ENCODE measurements around the gene RBM18. TPM values are rescaled to one million over a fixed set of nuclear protein-coding genes. Genes with fewer than 3 reads are reported as not detected.

Gene RBM18
- total RNA-seq, 1 donor from 2014 or later: 63.8 TPM

DNA sequence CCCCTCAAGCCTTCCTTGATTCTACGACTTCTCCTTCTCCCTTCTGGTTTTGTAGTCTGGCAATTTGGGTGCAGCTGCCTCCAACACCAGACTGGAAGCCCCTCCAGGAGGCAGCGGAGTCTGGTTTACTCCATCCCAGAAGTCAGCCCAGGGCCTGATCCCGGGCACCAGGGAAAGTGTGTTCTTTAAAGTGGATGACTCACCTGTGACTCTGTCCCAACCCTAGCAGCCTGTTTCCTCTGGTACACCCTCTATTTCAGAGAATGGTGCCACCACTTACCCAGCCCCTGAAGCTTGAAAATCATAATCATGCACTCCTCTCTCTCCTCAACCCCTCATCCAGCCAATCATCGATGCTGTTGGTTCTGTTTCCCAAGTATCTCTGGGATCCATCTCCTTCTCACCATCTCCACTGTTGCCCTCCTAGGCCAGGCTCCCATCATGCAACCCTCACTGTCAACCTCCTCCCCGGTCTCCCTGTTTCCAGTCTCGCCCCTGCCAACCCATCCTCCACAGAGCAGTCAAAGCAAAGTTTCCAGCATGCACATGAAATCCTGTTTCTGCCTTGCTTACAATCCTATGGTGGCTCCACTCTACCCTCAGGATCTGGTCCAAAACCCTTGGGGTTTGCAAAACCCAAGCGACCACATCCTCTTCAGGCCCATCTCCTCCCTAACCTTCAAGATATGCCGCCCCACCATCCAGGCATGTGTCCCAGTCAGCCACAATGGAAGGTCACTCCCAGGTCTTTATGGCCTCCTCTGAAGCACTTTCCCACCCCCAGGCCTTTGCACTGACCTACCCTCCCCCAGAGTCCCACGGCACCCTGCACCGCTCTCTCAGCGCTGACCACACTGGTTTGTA is 46.3 kb downstream of the RBM18 start:
- H3K4me1 ChIP-seq: peaks cover 7 to 30% of the 10 kb centered on the region in 2 donors
- peaks cover 18% of the 10 kb centered on the region for H3K27me3 ChIP-seq

DNA sequence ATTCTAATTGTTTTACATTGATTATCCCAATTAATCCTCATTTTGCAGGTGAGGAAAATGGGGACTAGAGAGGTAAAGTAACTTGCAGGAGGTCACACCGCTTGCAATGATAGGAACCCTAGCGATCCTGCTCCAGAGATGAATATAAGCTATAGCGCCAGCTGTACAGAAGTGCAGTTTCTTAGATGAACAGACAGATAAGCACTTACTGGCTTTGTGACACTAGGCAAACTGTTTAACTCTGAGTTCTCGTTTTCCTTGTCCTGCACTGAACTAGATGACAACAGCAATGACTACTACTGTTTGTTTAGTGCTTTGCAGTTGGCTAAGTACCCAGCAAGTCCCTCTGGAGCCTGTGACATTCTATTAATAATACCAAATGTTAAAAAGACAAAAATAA is 47.0 kb downstream of the RBM18 start:
- Histone ChIP-seq H3K4me1 (peaks cover 7 to 30% of the 10 kb centered on the region in 2 donors), H3K9me3 (no peaks in the 10 kb centered on the region), H3K27ac (no peak overlapping the region), H3K27me3 (peaks cover 18% of the 10 kb centered on the region), H3K4me3 (no peak overlapping the region), H3K36me3 (no peaks in the 10 kb centered on the region)
- intact Hi-C loops (cut with DNase I): no loop called here
- DNase-seq (ENCODE audit: low spot score in 2 of 2): no peak
- TF ChIP-seq, protein P1, sequence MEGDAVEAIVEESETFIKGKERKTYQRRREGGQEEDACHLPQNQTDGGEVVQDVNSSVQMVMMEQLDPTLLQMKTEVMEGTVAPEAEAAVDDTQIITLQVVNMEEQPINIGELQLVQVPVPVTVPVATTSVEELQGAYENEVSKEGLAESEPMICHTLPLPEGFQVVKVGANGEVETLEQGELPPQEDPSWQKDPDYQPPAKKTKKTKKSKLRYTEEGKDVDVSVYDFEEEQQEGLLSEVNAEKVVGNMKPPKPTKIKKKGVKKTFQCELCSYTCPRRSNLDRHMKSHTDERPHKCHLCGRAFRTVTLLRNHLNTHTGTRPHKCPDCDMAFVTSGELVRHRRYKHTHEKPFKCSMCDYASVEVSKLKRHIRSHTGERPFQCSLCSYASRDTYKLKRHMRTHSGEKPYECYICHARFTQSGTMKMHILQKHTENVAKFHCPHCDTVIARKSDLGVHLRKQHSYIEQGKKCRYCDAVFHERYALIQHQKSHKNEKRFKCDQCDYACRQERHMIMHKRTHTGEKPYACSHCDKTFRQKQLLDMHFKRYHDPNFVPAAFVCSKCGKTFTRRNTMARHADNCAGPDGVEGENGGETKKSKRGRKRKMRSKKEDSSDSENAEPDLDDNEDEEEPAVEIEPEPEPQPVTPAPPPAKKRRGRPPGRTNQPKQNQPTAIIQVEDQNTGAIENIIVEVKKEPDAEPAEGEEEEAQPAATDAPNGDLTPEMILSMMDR (IDR thresholded peaks at IDR 0.05): no peak

More for the DNA sequence above, 46.3 kb downstream of the RBM18 start:
- H3K9me3 ChIP-seq: no peaks in the 10 kb centered on the region
- no peak overlapping the region for H3K4me3 ChIP-seq
- DNase-seq (ENCODE audit: low spot score in 2 of 2): no peak
- intact Hi-C loops (cut with DNase I): no loop called here
- TF ChIP-seq, protein P1 (IDR thresholded peaks at IDR 0.05): no peak
- no peak overlapping the region for H3K27ac ChIP-seq
- H3K36me3 ChIP-seq: no peaks in the 10 kb centered on the region

DNA sequence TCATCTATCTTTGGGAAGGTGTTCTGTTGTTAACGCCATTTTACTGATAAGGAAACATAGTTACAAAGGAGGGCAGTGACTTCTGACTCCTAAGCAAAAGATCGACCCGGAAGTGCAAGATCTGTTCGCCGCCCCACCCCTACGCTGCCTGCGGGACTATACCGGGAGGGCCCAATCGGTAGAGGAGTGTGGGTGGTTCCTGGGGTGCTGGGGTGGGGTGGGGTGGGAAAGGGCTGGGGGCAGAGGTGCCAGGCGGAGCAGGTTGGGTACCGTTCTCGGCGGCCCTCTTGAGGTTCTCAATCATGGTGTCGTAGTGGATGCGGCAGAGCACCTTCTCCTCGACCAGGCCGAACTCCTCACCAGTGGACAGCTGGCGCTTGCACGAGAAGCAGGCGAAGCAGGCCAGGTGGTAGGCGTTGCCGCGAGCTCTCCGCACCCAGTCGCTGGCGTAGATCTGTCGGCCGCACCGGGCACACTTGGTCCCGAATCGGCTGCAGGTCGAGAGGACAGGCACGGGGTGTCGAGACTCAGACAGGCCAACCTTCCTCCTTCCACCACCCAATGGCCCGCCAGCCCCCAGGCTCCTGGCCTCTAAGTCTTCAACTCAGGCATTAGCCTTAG is 47.7 kb downstream of the RBM18 start:
- H3K9me3 ChIP-seq: no peaks in the 10 kb centered on the region
- H3K27me3 ChIP-seq: peaks cover 18% of the 10 kb centered on the region
- no peak for DNase-seq (ENCODE audit: low spot score in 2 of 2)
- peaks cover 7 to 30% of the 10 kb centered on the region in 2 donors for H3K4me1 ChIP-seq
- no peak overlapping the region for H3K4me3 ChIP-seq
- TF ChIP-seq, protein P1 (IDR thresholded peaks at IDR 0.05): no peak
- no peak overlapping the region for H3K27ac ChIP-seq
- no peaks in the 10 kb centered on the region for H3K36me3 ChIP-seq
- intact Hi-C loops (cut with DNase I): no loop called here

DNA sequence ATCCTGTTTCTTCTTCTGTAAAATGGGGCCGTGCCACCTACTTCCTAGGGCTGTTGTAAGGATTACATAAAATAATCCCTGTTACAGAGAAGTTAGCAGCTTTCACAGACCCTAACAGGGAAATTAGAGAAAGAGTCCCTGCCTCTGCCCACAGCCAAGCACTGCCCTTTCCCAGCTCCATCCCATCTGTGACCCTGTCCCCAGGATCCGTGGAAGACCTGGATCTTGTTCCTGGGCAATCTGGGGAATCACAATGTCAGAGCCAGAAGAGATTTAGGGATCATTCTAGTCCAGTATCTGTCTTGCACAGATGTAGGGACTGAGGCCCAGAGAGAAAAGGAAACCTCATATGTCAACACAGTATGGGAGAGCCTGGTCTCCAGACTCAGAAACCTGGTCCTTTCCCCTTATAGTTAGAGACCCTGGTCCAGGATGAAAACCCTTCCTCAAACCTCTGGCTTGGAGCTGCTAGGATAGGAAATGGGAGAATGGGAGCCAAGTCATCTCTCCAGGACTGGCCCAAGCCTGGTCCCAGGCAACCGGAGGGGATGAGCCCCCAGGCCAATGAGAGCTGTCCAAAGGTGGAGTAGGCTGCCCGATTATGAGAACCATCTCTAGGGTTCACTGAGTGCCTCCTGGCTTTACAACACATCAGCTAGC is 48.4 kb downstream of the RBM18 start:
- intact Hi-C loops (cut with DNase I): no loop called here
- Histone ChIP-seq H3K27ac (no peak overlapping the region), H3K27me3 (peaks cover 18% of the 10 kb centered on the region), H3K4me3 (no peak overlapping the region), H3K9me3 (no peaks in the 10 kb centered on the region), H3K36me3 (no peaks in the 10 kb centered on the region), H3K4me1 (peaks cover 7 to 30% of the 10 kb centered on the region in 2 donors)
- peak in 1 of 2 donors; percentile 18 for DNase-seq (ENCODE audit: low spot score in 2 of 2)
- TF ChIP-seq, protein P1 (IDR thresholded peaks at IDR 0.05): no peak

DNA sequence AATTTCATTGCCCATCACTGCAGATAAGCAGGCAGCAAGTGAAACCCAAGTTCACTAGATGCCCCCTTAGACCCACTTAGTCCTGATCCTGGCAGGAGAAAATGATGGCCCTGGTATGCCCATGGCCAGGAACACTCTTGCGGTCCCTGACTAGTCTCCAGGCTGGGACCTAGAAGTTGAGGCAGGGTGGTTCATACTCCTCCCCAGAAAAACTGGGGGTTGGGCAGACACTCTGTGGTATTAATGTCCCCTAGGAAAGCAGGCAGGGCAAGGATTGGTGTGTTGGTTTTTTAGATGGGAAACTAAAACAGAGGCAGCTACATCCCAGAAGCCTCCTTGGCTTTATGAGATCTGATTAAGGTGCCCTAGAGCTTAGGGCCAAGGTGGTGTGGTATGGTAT is 49.0 kb downstream of the RBM18 start:
- intact Hi-C loops (cut with DNase I): no loop called here
- DNase-seq (ENCODE audit: low spot score in 2 of 2): no peak
- Histone ChIP-seq H3K4me3 (no peak overlapping the region), H3K27ac (no peak overlapping the region), H3K9me3 (no peaks in the 10 kb centered on the region), H3K4me1 (peaks cover 7 to 25% of the 10 kb centered on the region in 2 donors), H3K36me3 (no peaks in the 10 kb centered on the region), H3K27me3 (peaks cover 13% of the 10 kb centered on the region)
- TF ChIP-seq, protein P1 (IDR thresholded peaks at IDR 0.05): no peak
